Suprapubic skin (tissue), 4 donors: Measurements from ENCODE around the gene PCSK5. TPM values are rescaled to one million over a fixed set of nuclear protein-coding genes. Genes with fewer than 3 reads are reported as not detected.

ENCODE experiments used
- DNase-seq, 2 donors: peaks; one replicate each; pipeline ENCODE4 v3.0.0-alpha.2; 2019; ENCODE audit warnings: low spot score in 2 of 2
- H3K27ac ChIP-seq: fragments of 200-600 bp; sonication (generic); one replicate; pipeline ENCODE4 v1.5.1; 2019
- H3K27me3 ChIP-seq: fragments of 200-600 bp; sonication (generic); one replicate; pipeline ENCODE4 v1.5.1; 2019
- H3K36me3 ChIP-seq: fragments of 200-600 bp; sonication (generic); one replicate; pipeline ENCODE4 v1.5.1; 2019
- H3K4me1 ChIP-seq: fragments of 200-600 bp; sonication (generic); one replicate; pipeline ENCODE4 v1.5.1; 2019
- H3K4me3 ChIP-seq: fragments of 200-600 bp; sonication (generic); one replicate; pipeline ENCODE4 v1.5.1; 2019; ENCODE audit warnings: mild to moderate bottlenecking
- H3K9me3 ChIP-seq: fragments of 200-600 bp; sonication (generic); one replicate; pipeline ENCODE4 v1.5.1; 2019
- EP300 ChIP-seq: sonication (generic); formaldehyde crosslinking; IDR thresholded peaks from one replicate; pipeline ENCODE4 v1.6.1; 2017; ENCODE audit warnings: antibody characterized with exemption
- POLR2A ChIP-seq, 2 donors: fragments of 450-650 bp; IDR thresholded peaks; one replicate each; pipeline ENCODE4 v1.6.1; 2017; ENCODE audit warnings: antibody characterized with exemption in 2 of 2, mild to moderate bottlenecking in 2 of 2, moderate library complexity in 2 of 2
- POLR2AphosphoS5 ChIP-seq, 3 donors: sonication (generic); formaldehyde crosslinking; IDR thresholded peaks; one replicate each; pipeline ENCODE4 v1.6.1; 2017; ENCODE audit warnings: antibody characterized with exemption in 3 of 3
- WGBS: methylation state at CpG from one replicate; pipeline ENCODE4 v1.1.5; 2018; 5-methylcytosine and 5-hydroxymethylcytosine counted together
- total RNA-seq, 4 donors: library from RNA; depleted of rRNA; stranded (reverse); fragments of >200 nt; gene quantifications; one replicate each; pipeline ENCODE4 v1.1.0, GENCODE V29; 2016
- TF ChIP-seq, protein P1 (sequence below), 2 donors: fragments of 200-600 bp in 1 of 2; fragments of 450-650 bp in 1 of 2; sonication (generic) in 1 of 2; IDR thresholded peaks; one replicate each; pipeline ENCODE4 v1.5.1; 2016 to 2019; ENCODE audit warnings: antibody characterized with exemption in 2 of 2, mild to moderate bottlenecking in 1 of 2, moderate library complexity in 1 of 2

Gene PCSK5
- total RNA-seq, 4 donors from 2014 or later: 5.2 to 10.8 (median 7.3) TPM

DNA sequence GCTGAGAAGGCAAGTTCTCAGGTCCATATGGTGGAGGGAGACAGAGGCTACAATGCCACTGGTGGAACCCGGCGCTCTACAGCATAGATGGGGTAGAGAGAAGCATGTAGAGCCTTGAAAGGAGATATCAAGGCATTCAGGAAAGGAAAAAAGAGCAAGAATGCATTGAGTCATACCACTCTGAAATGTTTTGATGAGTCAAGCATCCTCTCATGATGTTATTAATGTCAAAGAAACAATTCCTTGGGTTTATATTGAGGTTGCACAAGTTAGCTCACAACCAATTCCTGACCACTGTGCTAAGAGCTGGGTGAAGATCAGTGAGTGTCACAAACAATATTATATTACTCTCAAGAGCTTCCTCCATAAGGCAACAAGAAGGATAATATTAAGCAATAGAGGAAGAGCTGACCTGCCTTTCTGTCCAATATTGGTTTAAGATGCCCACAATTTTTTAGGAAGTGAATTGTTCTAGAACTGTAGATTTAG is 325.7 kb downstream of the PCSK5 start:
- no peak overlapping the region for H3K4me3 ChIP-seq
- no peak for TF ChIP-seq POLR2AphosphoS5 (IDR thresholded peaks at IDR 0.05)
- TF ChIP-seq POLR2A (IDR thresholded peaks at IDR 0.05): no peak
- TF ChIP-seq, protein P1, sequence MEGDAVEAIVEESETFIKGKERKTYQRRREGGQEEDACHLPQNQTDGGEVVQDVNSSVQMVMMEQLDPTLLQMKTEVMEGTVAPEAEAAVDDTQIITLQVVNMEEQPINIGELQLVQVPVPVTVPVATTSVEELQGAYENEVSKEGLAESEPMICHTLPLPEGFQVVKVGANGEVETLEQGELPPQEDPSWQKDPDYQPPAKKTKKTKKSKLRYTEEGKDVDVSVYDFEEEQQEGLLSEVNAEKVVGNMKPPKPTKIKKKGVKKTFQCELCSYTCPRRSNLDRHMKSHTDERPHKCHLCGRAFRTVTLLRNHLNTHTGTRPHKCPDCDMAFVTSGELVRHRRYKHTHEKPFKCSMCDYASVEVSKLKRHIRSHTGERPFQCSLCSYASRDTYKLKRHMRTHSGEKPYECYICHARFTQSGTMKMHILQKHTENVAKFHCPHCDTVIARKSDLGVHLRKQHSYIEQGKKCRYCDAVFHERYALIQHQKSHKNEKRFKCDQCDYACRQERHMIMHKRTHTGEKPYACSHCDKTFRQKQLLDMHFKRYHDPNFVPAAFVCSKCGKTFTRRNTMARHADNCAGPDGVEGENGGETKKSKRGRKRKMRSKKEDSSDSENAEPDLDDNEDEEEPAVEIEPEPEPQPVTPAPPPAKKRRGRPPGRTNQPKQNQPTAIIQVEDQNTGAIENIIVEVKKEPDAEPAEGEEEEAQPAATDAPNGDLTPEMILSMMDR (IDR thresholded peaks at IDR 0.05): no peak
- no peak for TF ChIP-seq EP300

DNA sequence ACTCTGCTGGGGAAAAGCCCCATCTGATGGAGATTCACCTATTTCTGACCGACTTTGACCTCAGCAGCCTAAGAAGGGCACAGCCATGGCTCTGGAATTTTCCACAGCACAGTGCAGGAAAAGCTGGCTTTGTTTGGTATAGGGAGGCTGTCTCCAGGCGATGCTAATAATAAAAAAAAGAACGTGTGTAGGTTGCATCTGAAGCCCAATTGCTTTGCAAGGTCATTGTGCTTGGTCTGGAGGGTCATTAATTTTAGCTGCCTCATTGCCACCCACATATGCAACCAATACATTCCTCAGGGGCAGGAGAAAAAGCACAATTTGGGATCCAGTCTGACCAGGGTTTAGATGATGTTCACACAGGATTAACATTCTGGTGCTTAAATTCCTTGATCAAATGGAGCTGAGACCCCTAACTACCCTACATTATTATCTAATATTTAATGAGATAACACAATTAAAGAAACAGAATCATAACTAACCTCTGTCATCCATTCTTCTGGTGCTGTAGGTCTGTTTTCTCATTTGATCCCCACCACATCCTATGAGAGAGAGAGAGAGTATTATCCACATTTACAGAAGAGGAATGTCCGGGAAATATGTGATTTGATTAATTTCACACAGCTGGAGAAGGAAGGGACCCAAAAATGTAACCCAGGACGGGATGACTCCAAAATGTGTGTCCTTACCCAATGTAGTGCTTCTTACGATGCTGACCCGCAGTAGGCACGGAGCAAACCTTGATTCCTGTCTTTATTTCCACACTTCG is 327.8 kb downstream of the PCSK5 start:
- TF ChIP-seq POLR2AphosphoS5 (IDR thresholded peaks at IDR 0.05): no peak
- no peak for TF ChIP-seq EP300
- TF ChIP-seq POLR2A (IDR thresholded peaks at IDR 0.05): no peak
- TF ChIP-seq, protein P1 (IDR thresholded peaks at IDR 0.05): no peak
- Histone ChIP-seq H3K27me3 (peaks cover 14% of the 10 kb centered on the region), H3K27ac (no peak overlapping the region), H3K4me1 (peaks cover 11% of the 10 kb centered on the region), H3K9me3 (no peaks in the 10 kb centered on the region), H3K4me3 (no peak overlapping the region), H3K36me3 (no peaks in the 10 kb centered on the region)
- 73% methylated on average over 9 of the region's 9 CpGs for WGBS
- DNase-seq: no peak

More for the DNA sequence above, 325.7 kb downstream of the PCSK5 start:
- WGBS: 95% methylated on average over 2 of the region's 2 CpGs
- no peak for DNase-seq
- Histone ChIP-seq H3K27me3 (peaks cover 21% of the 10 kb centered on the region), H3K4me1 (peaks cover 11% of the 10 kb centered on the region), H3K9me3 (no peaks in the 10 kb centered on the region), H3K27ac (no peak overlapping the region), H3K36me3 (no peaks in the 10 kb centered on the region)

DNA sequence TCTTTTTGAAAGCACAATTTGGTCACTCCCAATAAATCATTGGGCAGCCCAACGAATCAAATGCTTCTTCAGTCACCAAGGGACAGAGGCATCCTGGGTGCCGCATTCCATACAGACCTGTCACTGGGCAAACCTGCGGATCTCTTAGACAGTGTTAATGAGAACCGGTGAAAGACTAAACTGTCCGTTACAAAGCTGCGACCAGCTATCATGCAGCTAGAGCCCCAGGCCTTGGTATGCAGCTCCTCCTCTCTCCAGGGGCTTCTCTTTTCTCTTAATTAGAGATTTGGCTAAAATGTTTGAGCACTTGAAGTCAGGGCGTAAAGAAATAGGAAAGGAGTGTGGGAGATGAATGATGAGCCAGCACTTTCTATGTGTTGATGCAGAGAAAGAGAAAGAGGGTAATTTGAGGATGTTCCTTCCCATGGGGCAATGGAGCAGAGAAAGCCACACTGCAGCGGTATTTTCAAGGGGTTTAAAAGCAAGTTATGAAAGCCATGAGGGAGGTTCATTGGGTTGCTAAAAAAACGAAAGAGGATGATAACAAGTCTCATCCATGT is 328.5 kb downstream of the PCSK5 start:
- Histone ChIP-seq H3K4me1 (peaks cover 13% of the 10 kb centered on the region), H3K27ac (no peak overlapping the region), H3K27me3 (peaks cover 14% of the 10 kb centered on the region), H3K4me3 (no peak overlapping the region), H3K36me3 (no peaks in the 10 kb centered on the region), H3K9me3 (no peaks in the 10 kb centered on the region)
- DNase-seq: no peak
- WGBS: 73% methylated on average over 9 of the region's 9 CpGs
- TF ChIP-seq POLR2AphosphoS5 (IDR thresholded peaks at IDR 0.05) (no peak), POLR2A (IDR thresholded peaks at IDR 0.05) (no peak), EP300 (no peak)
- TF ChIP-seq, protein P1 (IDR thresholded peaks at IDR 0.05): no peak

DNA sequence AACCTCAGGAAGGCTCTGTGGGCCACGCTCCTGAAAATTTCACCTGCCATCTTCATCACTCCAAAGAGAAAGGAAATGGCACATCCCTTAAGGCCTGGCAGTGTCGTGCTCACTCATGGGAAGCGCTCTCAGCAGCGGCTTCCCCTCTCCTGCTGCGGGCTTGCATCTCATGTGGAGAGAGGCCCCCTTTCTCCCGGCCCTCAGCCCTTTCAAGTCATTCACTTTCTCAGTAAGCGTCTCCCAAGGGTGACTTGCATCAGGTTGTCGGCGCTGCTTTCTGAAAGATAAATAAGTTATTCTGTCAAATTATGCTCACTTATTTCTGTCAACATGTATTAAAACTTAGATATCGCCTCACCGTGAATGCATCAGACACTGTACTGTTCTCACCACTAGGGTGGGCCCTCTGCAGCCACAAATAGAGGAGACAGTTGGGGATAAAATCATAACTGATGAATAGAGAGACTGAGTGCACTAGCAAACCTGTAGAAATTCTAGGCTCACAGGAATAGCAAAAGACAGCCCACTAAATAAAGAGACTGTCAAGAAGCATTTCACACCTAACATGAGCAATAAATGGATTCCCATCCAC is 329.2 kb downstream of the PCSK5 start:
- TF ChIP-seq POLR2A (IDR thresholded peaks at IDR 0.05) (no peak), POLR2AphosphoS5 (IDR thresholded peaks at IDR 0.05) (no peak), EP300 (no peak)
- TF ChIP-seq, protein P1 (IDR thresholded peaks at IDR 0.05): no peak
- Histone ChIP-seq H3K27me3 (peaks cover 14% of the 10 kb centered on the region), H3K27ac (no peak overlapping the region), H3K9me3 (no peaks in the 10 kb centered on the region), H3K36me3 (no peaks in the 10 kb centered on the region), H3K4me1 (peaks cover 13% of the 10 kb centered on the region), H3K4me3 (no peak overlapping the region)
- DNase-seq: no peak
- WGBS: 78% methylated on average over 11 of the region's 11 CpGs

DNA sequence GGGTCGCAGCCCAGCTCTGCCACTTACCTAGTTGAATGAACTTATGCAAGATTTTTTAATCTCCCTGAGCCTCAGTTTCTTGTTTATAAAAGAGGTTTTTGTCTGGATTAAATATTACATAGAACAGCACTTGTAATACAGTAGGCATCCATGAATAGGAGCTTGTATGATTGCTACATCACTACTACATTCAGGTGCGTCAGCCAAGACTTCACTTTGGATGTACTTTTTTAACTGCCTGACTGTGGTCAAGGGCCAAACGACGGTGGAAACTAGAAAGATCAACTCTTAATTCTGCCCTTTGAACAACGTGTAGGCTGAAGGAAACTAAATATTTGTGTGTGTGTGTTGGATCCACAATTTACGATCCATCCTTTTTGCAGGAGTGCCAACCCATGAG is 330.9 kb downstream of the PCSK5 start:
- no peaks in the 10 kb centered on the region for H3K9me3 ChIP-seq
- no peak for DNase-seq
- no peaks in the 10 kb centered on the region for H3K36me3 ChIP-seq
- peaks cover 14% of the 10 kb centered on the region for H3K27me3 ChIP-seq
- 60% methylated on average over 6 of the region's 6 CpGs for WGBS
- TF ChIP-seq POLR2AphosphoS5 (IDR thresholded peaks at IDR 0.05): no peak
- TF ChIP-seq EP300: no peak
- TF ChIP-seq, protein P1 (IDR thresholded peaks at IDR 0.05): no peak
- no peak for TF ChIP-seq POLR2A (IDR thresholded peaks at IDR 0.05)
- H3K27ac ChIP-seq: no peak overlapping the region
- peaks cover 2% of the 10 kb centered on the region for H3K4me1 ChIP-seq
- H3K4me3 ChIP-seq: no peak overlapping the region
